ENCODE measurements around the gene TMED6. TPM values are rescaled to one million over a fixed set of nuclear protein-coding genes. Genes with fewer than 3 reads are reported as not detected.

Gene TMED6
- total RNA-seq, 1 experiment from 2014 or later: 0.91 TPM

GRCh38 chr16:69397821-69398521, 46.4 kb upstream of the TMED6 start (continued):
- TF ChIP-seq ZNF274 (IDR thresholded peaks at IDR 0.05; ENCODE audit: low read depth, low read length) (no peak), SIN3A (IDR thresholded peaks at IDR 0.05; ENCODE audit: low read depth) (peak; percentile 48; the same call in 1 of the 2 replicates), YY1 (IDR thresholded peaks at IDR 0.05; ENCODE audit: extremely low read depth, insufficient replicate concordance, low read depth, low read length) (peak; percentile 8), CBX3 (IDR thresholded peaks at IDR 0.05; ENCODE audit: low read depth) (peak; percentile 82; the same call in 1 of the 2 replicates)

- no peaks in the 10 kb centered on the region for H3K9me2 ChIP-seq (ENCODE audit: insufficient read depth)
- ATAC-seq (peak; percentile 21), DNase-seq (ENCODE audit: low read depth, low spot score) (peak; percentile 88)
- H3K27me3 ChIP-seq (ENCODE audit: insufficient read depth, low read length): no peaks in the 10 kb centered on the region
- H3K4me3 ChIP-seq (replicated peaks in 1 of 2; ENCODE audit: low read depth in 1 of 2, low read length in 2 of 2): peak overlapping the region in 1 of 2 experiments; percentile 16; a peak in 1 of 4 replicates
- BruUV-seq (replicated peaks): no TSS peak
- H3K4me1 ChIP-seq (ENCODE audit: control insufficient read depth in 1 of 2, insufficient read depth in 2 of 2, low read length in 2 of 2): peaks cover 90 to 97% of the 10 kb centered on the region in 2 experiments
- H3K27ac ChIP-seq (ENCODE audit: low read depth, low read length): peak overlapping the region; percentile 99
- CTCF ChIA-PET: interaction anchor here (0.9 to 3.9 kb wide), 18 partner anchors 9 to 358 kb away, joined by 3 to 20 read pairs (median 5); partner anchors contain the start of genes NOB1 and NQO1
- POLR2A ChIA-PET: interaction anchor here (0.6 to 5.7 kb wide), 12 partner anchors 8 to 876 kb away, joined by 3 to 65 read pairs (median 4); partner anchors contain the start of gene TERF2
- no peaks in the 10 kb centered on the region for H3K36me3 ChIP-seq (ENCODE audit: control insufficient read depth in 1 of 2, insufficient read depth in 2 of 2, low read length in 2 of 2)
- no peaks in the 10 kb centered on the region for H3K9me3 ChIP-seq (ENCODE audit: control insufficient read depth in 1 of 2, insufficient read depth in 1 of 2, low read depth in 1 of 2, low read length in 2 of 2)
- intact Hi-C loops (cut with micrococcal nuclease): loop anchor here (5.0 kb wide), 2 partner anchors 81 to 171 kb away; partner anchors contain the start of gene NFAT5
- RAD21 ChIA-PET (ENCODE audit: low non-redundant PET in 1 of 2, low total read pairs in 2 of 2, uncharacterized antibody in 2 of 2, unreplicated experiment in 2 of 2): interaction anchor here in 1 of 2 experiments (0.6 to 1.1 kb wide), 2 partner anchors 326 to 358 kb away, joined by 3 to 5 read pairs; partner anchors contain the start of gene NOB1
- H2AFZ ChIP-seq (ENCODE audit: low read depth, low read length, poor library complexity, severe bottlenecking): no peak overlapping the region
- H4K20me1 ChIP-seq (ENCODE audit: insufficient read depth): no peaks in the 10 kb centered on the region
- peak overlapping the region; percentile 53 for H3K9ac ChIP-seq (ENCODE audit: low read length)
- H3K4me2 ChIP-seq (ENCODE audit: low read length): peak overlapping the region; percentile 69
- H3K79me2 ChIP-seq (ENCODE audit: insufficient read depth, low read length): peaks cover 11% of the 10 kb centered on the region
- TF ChIP-seq SP1 (IDR thresholded peaks at IDR 0.05; ENCODE audit: low read depth) (peak; percentile 24; the same call in 1 of the 2 replicates), ATF3 (IDR thresholded peaks at IDR 0.05) (no peak), RAD21 (IDR thresholded peaks at IDR 0.05; ENCODE audit: low read depth) (peak; percentile 86), EGR1 (IDR thresholded peaks at IDR 0.05; ENCODE audit: low read depth) (no peak), ZFX (IDR thresholded peaks at IDR 0.05) (no peak), ZBTB33 (IDR thresholded peaks at IDR 0.05; ENCODE audit: extremely low read depth, insufficient replicate concordance, low read length) (no peak), FOSL1 (IDR thresholded peaks at IDR 0.05; ENCODE audit: low read depth) (0 out of 2 replicates have a peak, but pooled peaks have one; percentile 11), EZH2phosphoT487 (IDR thresholded peaks at IDR 0.05; ENCODE audit: borderline replicate concordance) (no peak), CBX3 (IDR thresholded peaks at IDR 0.05; ENCODE audit: low read depth) (0 out of 2 replicates have a peak, but pooled peaks have one; percentile 19), YY1 (IDR thresholded peaks at IDR 0.05; ENCODE audit: extremely low read depth, insufficient replicate concordance, low read depth, low read length) (no peak), TCF7L2 (IDR thresholded peaks at IDR 0.05; ENCODE audit: borderline replicate concordance, extremely low read depth, insufficient read depth, insufficient read length) (peak; percentile 65), EZH2 (IDR thresholded peaks at IDR 0.05) (no peak), ZNF274 (IDR thresholded peaks at IDR 0.05; ENCODE audit: low read depth, low read length) (no peak), POLR2AphosphoS5 (IDR thresholded peaks at IDR 0.05; ENCODE audit: low read depth, low read length) (peak; percentile 27; the same call in 1 of the 2 replicates)
Observed at GRCh38 chr16:69396187-69397061, 44.8 kb upstream of the TMED6 start.
